GM12874 (cell line): ENCODE measurements around the gene ATR.

Experiments used
- TF ChIP-seq, protein P1 (sequence below): IDR thresholded peaks from 2 replicates; pipeline ENCODE4 v1.5.1; 2011; ENCODE audit warnings: low read depth, mild to moderate bottlenecking, control low read depth, low read length, moderate library complexity; ENCODE audit not compliant: insufficient read depth

The ATR gene

DNA sequence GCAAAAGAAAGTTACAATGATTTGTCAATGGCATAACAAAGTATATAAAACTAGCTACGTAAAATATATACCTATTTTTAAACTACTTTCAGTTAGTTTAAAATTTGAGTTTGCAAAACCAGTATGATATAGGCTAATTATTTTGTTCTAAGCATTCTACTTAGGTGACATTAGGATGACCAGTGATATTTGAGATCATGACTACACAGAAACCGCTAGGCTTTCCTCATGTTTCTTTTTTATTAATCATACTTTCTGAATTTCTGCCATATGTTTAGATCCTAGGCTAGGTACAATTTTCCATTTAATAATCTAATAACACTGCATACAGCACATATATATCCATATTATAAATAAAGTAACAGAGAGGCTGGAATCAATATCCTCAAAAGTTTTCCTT lies 78.3 kb downstream of the ATR start:
- TF ChIP-seq, protein P1, sequence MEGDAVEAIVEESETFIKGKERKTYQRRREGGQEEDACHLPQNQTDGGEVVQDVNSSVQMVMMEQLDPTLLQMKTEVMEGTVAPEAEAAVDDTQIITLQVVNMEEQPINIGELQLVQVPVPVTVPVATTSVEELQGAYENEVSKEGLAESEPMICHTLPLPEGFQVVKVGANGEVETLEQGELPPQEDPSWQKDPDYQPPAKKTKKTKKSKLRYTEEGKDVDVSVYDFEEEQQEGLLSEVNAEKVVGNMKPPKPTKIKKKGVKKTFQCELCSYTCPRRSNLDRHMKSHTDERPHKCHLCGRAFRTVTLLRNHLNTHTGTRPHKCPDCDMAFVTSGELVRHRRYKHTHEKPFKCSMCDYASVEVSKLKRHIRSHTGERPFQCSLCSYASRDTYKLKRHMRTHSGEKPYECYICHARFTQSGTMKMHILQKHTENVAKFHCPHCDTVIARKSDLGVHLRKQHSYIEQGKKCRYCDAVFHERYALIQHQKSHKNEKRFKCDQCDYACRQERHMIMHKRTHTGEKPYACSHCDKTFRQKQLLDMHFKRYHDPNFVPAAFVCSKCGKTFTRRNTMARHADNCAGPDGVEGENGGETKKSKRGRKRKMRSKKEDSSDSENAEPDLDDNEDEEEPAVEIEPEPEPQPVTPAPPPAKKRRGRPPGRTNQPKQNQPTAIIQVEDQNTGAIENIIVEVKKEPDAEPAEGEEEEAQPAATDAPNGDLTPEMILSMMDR: no peak

DNA sequence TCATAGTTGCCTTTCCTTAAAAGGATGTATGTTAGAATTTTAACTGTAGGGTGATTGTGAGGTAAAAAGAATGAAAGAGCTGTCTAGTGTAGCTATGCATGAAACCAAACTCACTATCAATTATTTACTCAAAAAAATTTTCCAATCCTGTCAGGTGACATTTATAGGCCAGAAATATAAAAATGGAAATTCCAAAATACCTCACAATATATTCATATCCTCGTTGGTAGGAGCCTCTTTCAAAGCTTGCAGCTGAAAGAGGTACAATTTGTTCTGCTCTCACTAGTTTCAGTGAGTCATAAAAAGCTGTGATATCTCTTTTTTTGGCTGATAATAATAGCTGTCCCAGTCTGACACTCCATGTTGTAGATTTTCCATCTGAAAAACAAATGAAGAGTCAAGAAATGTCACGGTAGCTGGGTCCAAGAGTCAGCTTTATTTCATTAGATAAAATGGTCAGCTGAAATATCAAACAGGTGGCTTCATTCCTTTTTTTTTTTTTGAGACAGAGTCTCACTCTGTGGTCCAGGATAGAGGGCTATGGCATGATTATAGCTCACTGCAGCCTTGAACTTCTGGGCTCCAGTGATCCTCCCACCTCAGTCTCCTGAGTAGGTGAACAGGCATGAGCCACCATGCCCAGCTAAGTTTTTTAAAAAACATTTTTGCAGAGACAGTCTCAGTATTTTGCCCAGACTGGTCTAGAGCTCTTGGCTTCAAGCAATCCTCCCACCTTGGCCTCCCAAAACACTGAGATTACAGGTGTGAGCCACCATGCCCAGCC lies 79.9 kb downstream of the ATR start:
- TF ChIP-seq, protein P1: no peak

DNA sequence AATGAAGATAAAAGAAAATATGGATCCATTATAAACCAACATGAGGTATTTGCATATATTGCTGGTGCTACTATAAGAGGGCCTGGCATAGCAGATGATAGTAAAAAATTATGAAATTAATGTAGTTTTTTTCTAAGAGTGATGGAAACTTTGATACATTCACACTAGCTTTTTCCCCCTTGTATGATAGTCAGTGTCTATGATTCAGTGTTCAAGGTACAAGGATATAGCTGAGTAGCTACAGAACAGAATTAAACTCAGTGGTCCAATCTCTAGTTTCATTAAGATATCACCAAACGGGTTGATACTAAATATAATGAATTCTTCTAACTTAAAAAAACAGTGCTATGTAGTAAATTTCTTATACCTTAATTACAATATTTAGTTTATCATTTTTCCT lies 80.8 kb downstream of the ATR start:
- TF ChIP-seq, protein P1: no peak

DNA sequence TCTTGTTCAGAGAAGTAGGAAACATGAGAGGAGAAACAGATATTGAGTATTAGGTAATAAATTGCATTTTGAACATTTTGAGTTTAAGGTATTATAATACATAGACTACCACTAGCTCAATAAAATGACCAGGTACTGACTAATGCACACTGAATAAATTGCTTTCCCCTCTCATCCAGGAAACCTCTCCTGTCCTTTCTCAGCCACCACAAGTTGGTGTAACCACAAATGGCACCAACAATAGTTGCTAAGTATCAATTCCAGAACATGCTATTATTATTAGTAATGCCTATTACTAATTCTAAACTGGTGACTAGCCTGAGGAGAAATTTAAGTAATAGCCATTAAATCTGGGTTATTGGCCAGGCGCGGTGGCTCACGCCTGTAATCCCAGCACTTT lies 83.4 kb downstream of the ATR start:
- TF ChIP-seq, protein P1: no peak

DNA sequence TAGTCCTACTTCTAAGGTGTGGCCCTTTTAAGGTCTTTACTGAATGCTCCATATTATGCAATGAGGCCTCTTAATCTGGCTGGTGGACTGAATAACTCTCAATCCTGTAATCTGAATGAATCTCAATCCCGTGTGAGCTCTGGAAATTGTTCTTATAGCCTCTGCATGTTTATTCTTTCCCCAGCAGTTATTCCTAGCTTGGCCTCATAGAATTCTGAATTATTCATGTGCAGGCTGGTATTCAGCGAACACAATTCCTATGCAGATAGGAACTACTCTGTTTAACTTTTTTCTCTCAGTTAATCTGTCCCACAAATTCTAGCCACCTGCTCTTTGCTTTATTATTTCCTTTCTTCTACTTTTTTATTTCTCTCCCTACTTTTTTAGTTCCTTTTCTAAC lies 86.3 kb downstream of the ATR start:
- TF ChIP-seq, protein P1: no peak

DNA sequence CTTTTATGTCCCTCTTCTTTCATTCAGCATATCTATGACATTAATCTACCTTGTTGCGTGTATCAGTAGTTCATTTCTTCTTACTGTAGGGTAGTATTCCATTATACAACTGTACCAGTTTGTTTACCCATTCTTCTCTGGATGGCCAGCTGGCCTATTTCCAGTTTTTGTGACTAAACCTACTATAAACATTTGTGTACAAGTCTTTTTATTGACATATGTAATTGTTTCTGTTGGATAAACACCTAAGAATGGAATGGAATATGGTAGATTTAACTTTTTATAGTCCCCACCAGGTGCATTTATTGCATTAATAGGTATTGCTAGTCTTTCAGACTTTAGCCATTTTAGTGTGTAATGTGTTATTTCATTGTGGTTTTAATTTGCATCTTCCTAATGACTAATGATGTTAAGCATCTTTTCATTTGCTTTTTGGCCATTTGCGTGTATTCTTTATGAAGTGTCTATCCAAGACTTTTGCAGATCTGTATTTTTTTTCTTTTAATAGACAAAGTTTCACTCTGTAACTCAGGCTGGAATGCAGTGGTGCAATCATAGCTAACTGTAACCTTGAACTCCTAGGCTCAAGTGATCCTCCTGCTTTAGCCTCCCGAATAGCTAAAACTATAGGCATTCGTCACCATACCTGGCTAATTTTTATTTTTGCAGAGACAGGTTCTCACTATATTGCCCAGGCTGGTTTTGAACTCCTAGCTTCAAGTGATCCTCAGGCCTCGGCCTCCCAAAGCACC lies 88.8 kb downstream of the ATR start:
- TF ChIP-seq, protein P1: no peak

DNA sequence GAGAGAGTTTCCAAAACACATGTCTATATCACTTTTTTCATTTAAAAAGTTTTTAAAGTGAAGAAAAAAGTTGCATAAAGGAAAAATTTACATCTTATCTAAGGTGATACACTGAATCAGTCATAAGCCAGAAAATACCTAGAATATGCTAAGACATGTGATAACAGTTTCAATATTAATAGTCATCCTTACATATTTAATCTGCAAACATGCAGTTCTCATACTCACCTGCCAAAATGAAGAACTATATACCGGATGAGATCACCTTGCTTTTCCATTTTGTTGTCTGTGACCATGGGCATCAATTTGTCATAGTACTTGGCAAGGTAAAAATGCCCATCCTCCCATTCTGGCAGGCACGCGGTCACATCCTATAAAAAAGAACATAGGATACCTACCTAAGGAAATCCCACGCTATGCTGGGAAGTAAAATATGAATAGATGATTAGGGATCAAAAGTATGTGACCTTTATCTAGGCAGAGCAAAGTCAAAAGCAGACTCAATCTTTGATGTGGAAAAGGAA lies 93.6 kb downstream of the ATR start:
- TF ChIP-seq, protein P1: no peak
